ENCODE results near the gene TNFRSF14.

DNA sequence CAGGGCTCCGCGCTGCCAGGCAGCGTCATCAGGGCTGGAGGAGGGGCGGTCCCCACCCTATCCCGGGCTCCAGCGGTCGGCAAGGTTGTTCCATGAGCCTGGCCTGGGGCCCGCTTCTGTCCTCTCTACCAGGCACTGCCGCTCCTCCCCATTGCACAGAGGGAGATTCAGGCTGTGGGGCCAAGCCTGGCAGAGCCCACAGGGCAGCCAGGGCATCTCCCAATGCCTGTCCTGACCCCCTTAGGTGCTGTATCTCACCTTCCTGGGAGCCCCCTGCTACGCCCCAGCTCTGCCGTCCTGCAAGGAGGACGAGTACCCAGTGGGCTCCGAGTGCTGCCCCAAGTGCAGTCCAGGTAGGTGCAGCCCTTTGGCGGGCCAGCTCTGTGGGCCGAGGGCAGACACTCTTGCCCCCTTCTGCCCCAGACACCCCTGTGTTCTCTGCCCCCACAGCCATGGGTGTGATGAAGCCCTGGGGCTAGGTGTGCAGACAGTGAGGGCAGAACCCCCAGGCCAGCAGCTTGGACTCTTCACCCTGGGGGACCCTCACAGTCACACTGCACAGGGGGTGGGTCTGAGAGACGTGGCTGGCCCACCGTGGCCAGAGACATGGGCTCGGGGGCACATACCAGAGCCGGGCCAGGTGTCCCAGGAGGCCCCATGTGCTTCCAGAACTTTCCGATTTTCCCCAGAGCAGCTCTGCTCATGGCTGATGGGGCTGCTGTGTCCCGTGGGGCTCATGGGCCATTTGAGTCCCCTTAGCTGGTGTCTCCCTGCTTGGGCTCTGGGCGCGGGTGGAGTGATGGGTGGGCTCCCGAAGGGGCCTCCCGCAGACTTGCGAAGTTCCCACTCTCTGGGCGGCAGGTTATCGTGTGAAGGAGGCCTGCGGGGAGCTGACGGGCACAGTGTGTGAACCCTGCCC lies 1.6 kb downstream of the TNFRSF14 start:
- TF ChIP-seq, protein P1, sequence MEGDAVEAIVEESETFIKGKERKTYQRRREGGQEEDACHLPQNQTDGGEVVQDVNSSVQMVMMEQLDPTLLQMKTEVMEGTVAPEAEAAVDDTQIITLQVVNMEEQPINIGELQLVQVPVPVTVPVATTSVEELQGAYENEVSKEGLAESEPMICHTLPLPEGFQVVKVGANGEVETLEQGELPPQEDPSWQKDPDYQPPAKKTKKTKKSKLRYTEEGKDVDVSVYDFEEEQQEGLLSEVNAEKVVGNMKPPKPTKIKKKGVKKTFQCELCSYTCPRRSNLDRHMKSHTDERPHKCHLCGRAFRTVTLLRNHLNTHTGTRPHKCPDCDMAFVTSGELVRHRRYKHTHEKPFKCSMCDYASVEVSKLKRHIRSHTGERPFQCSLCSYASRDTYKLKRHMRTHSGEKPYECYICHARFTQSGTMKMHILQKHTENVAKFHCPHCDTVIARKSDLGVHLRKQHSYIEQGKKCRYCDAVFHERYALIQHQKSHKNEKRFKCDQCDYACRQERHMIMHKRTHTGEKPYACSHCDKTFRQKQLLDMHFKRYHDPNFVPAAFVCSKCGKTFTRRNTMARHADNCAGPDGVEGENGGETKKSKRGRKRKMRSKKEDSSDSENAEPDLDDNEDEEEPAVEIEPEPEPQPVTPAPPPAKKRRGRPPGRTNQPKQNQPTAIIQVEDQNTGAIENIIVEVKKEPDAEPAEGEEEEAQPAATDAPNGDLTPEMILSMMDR (IDR thresholded peaks at IDR 0.05; ENCODE audit: low read depth, low read length, missing input control) = no peak
- TF ChIP-seq, protein P2, sequence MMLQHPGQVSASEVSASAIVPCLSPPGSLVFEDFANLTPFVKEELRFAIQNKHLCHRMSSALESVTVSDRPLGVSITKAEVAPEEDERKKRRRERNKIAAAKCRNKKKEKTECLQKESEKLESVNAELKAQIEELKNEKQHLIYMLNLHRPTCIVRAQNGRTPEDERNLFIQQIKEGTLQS (IDR thresholded peaks at IDR 0.05) = no peak
- TF ChIP-seq, protein P3, sequence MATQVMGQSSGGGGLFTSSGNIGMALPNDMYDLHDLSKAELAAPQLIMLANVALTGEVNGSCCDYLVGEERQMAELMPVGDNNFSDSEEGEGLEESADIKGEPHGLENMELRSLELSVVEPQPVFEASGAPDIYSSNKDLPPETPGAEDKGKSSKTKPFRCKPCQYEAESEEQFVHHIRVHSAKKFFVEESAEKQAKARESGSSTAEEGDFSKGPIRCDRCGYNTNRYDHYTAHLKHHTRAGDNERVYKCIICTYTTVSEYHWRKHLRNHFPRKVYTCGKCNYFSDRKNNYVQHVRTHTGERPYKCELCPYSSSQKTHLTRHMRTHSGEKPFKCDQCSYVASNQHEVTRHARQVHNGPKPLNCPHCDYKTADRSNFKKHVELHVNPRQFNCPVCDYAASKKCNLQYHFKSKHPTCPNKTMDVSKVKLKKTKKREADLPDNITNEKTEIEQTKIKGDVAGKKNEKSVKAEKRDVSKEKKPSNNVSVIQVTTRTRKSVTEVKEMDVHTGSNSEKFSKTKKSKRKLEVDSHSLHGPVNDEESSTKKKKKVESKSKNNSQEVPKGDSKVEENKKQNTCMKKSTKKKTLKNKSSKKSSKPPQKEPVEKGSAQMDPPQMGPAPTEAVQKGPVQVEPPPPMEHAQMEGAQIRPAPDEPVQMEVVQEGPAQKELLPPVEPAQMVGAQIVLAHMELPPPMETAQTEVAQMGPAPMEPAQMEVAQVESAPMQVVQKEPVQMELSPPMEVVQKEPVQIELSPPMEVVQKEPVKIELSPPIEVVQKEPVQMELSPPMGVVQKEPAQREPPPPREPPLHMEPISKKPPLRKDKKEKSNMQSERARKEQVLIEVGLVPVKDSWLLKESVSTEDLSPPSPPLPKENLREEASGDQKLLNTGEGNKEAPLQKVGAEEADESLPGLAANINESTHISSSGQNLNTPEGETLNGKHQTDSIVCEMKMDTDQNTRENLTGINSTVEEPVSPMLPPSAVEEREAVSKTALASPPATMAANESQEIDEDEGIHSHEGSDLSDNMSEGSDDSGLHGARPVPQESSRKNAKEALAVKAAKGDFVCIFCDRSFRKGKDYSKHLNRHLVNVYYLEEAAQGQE (IDR thresholded peaks at IDR 0.05) = no peak
